HG02840 (cell line): Measurements from ENCODE around the gene SMG6.
A peak's percentile ranks its signal among the peaks of the same experiment; 100 is the strongest.

Source experiments
- ATAC-seq: cut with Tn5 transposase; IDR thresholded peaks from one replicate; pipeline ENCODE4 v1.9.1; 2021; ENCODE audit warnings: mild to moderate bottlenecking, moderate library complexity, moderate number of reproducible peaks; ENCODE audit not compliant: unreplicated experiment, low FRiP score

SMG6 gene

GRCh38 chr17:2237950-2238349 is 65.6 kb downstream of the SMG6 start:
- ATAC-seq = no peak

GRCh38 chr17:2237521-2237921 is 66.1 kb downstream of the SMG6 start:
- ATAC-seq = no peak

- no peak for ATAC-seq
Observed at GRCh38 chr17:2235792-2236366, 67.7 kb downstream of the SMG6 start.

- ATAC-seq = no peak
Observed at GRCh38 chr17:2235265-2235664, 68.3 kb downstream of the SMG6 start.

GRCh38 chr17:2233441-2233947 is 70.1 kb downstream of the SMG6 start:
- ATAC-seq = no peak

- ATAC-seq = no peak
Observed at GRCh38 chr17:2232244-2232638, 71.3 kb downstream of the SMG6 start.

- ATAC-seq = no peak
Observed at GRCh38 chr17:2230877-2231276, 72.7 kb downstream of the SMG6 start.

GRCh38 chr17:2227025-2227699 is 76.4 kb downstream of the SMG6 start:
- no peak for ATAC-seq

GRCh38 chr17:2223617-2223927 is 80.0 kb downstream of the SMG6 start:
- no peak for ATAC-seq

- ATAC-seq = no peak
Observed at GRCh38 chr17:2222901-2223616, 80.5 kb downstream of the SMG6 start.

GRCh38 chr17:2222301-2222700 is 81.3 kb downstream of the SMG6 start:
- ATAC-seq = no peak

- ATAC-seq = no peak
Observed at GRCh38 chr17:2218426-2218825, 85.2 kb downstream of the SMG6 start.

GRCh38 chr17:2215616-2216364 is 87.8 kb downstream of the SMG6 start:
- ATAC-seq = peak; percentile 78

- ATAC-seq = no peak
Observed at GRCh38 chr17:2214929-2215615, 88.5 kb downstream of the SMG6 start.

GRCh38 chr17:2214047-2214928 is 89.3 kb downstream of the SMG6 start:
- ATAC-seq = no peak

- no peak for ATAC-seq
Observed at GRCh38 chr17:2213291-2213960, 90.2 kb downstream of the SMG6 start.

- ATAC-seq = no peak
Observed at GRCh38 chr17:2212400-2212981, 91.1 kb downstream of the SMG6 start.

GRCh38 chr17:2211661-2212399 is 91.8 kb downstream of the SMG6 start:
- no peak for ATAC-seq
